Hematopoietic multipotent progenitor cell treated with erythropoietin and hydrocortisone succinate and interleukin-3 and kit ligand, for 17 days (in vitro differentiated cells): ENCODE results near the gene BTN3A1.
"Not testable (repeated sequence)": the region's sequence is repeated elsewhere in the genome, so short reads cannot be mapped to it uniquely, and the experiment has no call there.

ENCODE experiments used
- DNase-seq: peaks from one replicate; pipeline ENCODE4 v3.0.0-alpha.2; 2015; ENCODE audit warnings: low spot score

BTN3A1 gene

GRCh38 chr6:26441977-26442376 is 39.9 kb downstream of the BTN3A1 start:
- DNase-seq = no peak

- no peak for DNase-seq
Observed at GRCh38 chr6:26445934-26446667, 44.0 kb downstream of the BTN3A1 start.

- DNase-seq = no peak
Observed at GRCh38 chr6:26447257-26447656, 45.2 kb downstream of the BTN3A1 start.

DNA sequence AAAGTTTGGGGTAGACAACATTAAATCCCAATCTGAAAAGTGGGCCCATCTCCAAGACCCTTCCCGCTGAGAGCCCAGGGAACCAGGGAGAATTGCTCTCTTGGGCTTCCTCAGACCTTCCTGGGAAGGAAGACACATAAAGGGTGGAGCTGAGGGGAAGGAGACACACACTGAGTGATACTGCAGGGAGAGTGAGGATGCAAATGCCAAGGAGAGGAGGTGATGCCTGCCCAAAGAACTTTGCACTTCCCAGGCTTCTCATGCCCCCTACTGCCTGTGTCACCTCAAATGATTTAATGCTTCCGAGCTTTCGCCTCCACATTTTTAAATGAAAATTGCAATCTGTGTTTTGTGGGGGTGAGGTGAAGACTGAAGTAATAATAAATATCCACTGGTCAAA is 48.2 kb downstream of the BTN3A1 start:
- no peak for DNase-seq

DNA sequence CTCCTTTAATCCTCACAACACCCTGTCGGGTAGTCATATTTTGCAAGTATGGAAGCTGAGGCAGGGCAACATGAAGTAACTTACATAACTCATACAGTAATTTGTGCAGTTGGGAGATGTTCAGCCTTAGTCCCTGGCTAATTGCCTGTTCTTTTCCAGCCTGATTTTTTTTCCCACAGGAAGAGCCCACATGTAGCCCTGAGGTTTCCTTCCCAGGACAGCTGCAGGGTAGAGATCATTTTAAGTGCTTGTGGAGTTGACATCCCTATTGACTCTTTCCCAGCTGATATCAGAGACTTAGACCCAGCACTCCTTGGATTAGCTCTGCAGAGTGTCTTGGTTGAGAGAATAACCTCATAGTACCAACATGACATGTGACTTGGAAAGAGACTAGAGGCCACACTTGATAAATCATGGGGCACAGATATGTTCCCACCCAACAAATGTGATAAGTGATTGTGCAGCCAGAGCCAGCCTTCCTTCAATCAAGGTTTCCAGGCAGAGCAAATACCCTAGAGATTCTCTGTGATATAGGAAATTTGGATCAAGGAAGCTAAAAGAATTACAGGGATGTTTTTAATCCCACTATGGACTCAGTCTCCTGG is 50.7 kb downstream of the BTN3A1 start:
- no peak for DNase-seq

GRCh38 chr6:26454631-26455030 is 52.6 kb downstream of the BTN3A1 start:
- DNase-seq = no peak

DNA sequence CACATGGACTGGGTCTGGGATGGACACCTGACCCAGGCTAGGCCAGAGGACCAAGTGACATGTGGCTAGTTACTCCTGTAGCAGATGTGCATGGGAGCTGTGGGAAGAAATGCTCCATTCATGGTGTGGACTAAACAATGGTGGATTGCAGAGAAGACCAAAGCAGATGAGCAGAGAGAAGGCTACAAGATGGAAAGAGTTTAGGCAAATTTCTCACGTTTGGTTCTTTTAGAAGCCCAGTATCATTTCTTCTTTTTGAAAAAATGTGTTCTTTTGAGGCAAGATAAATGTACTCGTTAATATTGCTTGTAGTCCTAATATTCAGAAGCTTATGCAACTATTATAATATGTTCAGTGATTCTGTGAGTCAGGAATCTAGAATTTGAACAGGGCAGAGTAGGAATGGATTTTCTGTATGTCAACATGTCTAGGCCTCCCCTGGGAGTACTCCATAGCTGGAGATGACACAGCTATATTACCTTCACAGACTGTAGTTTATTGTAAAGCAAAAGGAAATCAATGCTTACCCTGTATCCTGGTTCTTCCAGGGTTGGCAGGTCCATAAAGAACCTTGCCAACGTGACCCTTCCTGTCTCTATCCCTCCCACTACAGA is 53.4 kb downstream of the BTN3A1 start:
- DNase-seq = no peak

GRCh38 chr6:26457264-26457805 is 55.3 kb downstream of the BTN3A1 start:
- no peak for DNase-seq

DNA sequence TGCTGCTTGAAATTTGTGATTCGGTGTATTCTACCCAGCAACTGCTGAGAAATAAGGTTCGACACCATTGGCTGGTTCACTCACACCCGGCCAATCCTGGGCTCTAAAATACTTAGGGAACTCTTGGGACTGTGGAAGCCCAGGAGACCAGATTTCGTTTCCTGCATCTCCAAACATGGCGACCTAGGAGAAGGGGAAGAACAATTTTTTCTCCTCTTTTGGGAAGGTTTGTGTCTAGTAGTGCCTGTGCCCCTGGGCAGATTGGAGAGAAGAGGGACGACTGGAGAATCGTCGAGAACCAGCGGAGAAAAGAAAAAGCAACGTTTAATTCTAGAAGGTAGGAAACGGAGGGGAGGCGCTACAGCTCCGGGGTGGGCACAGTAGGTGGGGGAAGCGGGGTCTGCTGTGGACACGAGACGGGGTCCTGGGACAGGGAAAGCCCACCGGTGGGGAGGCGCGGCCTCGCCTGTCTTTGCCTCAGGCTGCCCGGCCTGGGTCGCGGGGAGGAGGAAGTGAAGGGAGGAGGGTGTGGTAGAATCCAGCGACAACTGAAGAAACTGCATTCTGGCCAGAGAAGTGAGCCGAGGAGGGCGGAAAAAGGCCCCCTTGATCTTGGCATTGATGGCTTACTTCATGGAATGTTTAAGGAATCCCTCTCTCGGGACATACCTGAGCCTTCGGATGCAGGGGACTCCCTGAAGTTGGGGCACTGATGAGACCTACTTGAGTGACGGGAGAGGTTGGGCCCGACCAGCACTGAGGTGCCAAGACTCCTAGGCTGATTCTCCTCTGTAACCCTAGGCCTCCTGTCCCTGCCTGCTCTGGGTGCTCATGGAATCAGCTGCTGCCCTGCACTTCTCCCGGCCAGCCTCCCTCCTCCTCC is 56.0 kb downstream of the BTN3A1 start, which contains the start of gene BTN2A1:
Gene BTN2A1, plus strand, starts transcription at position 150 of the 883 bp plus-strand sequence. Its CDS starts 682 bp downstream, at position 832.
- peak; percentile 90 for DNase-seq

DNA sequence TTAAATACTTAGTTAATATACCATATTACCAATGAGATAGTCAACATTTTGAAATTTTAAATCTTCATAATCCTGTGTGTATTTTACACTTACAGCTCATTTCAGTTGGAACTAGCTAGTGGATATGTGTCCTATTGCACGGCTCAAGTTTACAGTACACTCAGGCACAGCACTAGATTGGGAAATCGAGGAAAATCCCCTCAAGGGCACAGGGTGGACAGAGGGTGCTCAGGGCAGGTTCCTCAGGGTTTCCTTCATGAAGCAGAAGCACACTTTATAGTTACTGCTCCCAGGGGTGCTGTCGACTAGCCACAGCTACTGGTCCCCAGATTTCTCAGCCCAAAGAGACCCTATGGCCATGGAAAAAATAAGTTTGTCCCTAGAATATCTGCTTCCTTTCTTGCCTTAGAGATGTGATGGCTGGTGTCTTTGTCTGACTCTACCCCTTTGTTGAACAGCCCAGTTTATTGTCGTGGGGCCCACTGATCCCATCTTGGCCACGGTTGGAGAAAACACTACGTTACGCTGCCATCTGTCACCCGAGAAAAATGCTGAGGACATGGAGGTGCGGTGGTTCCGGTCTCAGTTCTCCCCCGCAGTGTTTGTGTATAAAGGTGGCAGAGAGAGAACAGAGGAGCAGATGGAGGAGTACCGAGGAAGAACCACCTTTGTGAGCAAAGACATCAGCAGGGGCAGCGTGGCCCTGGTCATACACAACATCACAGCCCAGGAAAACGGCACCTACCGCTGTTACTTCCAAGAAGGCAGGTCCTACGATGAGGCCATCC is 57.1 kb downstream of the BTN3A1 start:
- no peak for DNase-seq

DNA sequence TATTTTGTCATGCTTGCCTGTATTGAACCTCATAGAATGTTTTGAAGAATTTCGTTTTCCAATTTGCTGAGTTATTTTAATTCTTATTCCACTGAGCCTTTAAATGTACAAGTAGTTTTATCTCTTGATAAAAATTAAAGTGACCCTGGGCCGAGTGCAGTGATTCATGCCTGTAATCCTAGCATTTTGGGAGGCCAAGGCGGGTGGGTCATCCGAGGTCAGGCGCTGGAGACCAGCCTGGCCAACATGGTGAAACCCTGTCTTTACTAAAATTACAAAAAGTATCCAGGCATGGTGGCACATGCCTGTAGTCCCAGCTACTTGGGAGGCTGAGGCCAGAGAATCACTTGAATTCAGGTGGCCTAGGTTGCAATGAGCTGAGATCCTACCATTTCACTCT is 59.3 kb downstream of the BTN3A1 start:
- not testable (repeated sequence) for DNase-seq

- no peak for DNase-seq
Observed at GRCh38 chr6:26464014-26464413, 61.9 kb downstream of the BTN3A1 start.

DNA sequence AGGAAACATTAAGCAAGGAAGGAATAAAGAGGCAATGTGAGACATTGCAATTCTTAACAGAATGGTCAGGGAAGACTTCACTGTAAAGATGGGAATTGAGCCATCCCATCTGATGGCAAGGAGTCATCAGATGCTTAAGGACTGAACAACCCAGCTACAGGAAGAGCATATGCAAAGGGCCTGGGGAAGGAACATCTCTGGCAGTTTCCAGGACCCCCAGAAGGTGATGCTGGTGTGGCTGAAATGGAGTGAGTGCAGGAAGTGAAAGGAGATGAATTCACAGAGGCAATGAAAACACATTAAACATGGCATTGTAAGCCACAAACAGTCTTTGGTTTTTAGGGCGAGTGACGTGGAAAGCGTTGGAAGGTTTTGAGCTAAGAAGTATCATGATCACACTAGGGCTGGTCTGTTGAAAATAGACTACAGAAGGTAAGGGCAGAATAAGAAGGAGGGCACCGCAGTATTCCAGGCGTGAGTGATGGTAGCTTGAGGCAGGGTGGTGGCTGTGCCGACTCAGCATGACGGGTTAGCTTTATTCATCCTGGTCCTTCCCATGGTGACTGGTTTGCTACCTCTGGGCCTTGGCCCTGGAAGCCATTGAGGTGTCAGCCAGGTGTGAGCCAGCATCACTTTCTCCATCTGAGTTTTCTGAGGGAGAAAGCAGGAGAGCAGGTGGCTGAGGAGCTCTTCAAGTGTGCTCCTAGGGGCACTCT is 62.5 kb downstream of the BTN3A1 start:
- DNase-seq = no peak
